MCF 10A (cell line): ENCODE measurements around the gene ZSCAN22. TPM values are rescaled to one million over a fixed set of nuclear protein-coding genes. Genes with fewer than 3 reads are reported as not detected.
A peak's percentile ranks its signal among the peaks of the same experiment; 100 is the strongest.

Source experiments
- BruUV-seq: library from RNA; stranded (reverse); fragments of 400-500 nt; replicated peaks from 2 replicates; lab custom pipeline; 2021; lab: Mats Ljungman, UMichigan
- CTCF ChIA-PET: fragments of 300-600 bp; sonication (Branson Sonifier 250); formaldehyde crosslinking; extraction: SDS; loops from one replicate; lab custom pipeline; 2021; ENCODE audit warnings: antibody characterized with exemption, inconsistent platforms; lab: Yijun Ruan, JAX
- POLR2A ChIA-PET: fragments of 300-600, 350-650 bp; sonication (Branson Sonifier 250); formaldehyde crosslinking; extraction: SDS; loops from one replicate; lab custom pipeline; 2020; ENCODE audit warnings: antibody characterized with exemption, inconsistent platforms; lab: Yijun Ruan, JAX
- DNase-seq: peaks from one replicate; pipeline ENCODE4 v3.0.0-alpha.2; 2018; ENCODE audit not compliant: unreplicated experiment
- H3K27ac Mint-ChIP-seq: one replicate; pipeline ENCODE4 v1.8.0; 2022; ENCODE audit warnings: mild to moderate bottlenecking, low read depth, mixed read lengths; ENCODE audit not compliant: unreplicated experiment
- H3K27me3 Mint-ChIP-seq: one replicate; pipeline ENCODE4 v1.8.0; 2022; ENCODE audit warnings: mixed read lengths; ENCODE audit not compliant: insufficient read depth, unreplicated experiment
- H3K36me3 Mint-ChIP-seq: one replicate; pipeline ENCODE4 v1.8.0; 2022; ENCODE audit warnings: mild to moderate bottlenecking, moderate library complexity, mixed read lengths; ENCODE audit not compliant: insufficient read depth, unreplicated experiment
- H3K4me1 Mint-ChIP-seq: one replicate; pipeline ENCODE4 v1.8.0; 2022; ENCODE audit warnings: mixed read lengths; ENCODE audit not compliant: insufficient read depth, unreplicated experiment
- H3K4me3 Mint-ChIP-seq: one replicate; pipeline ENCODE4 v1.8.0; 2022; ENCODE audit warnings: mild to moderate bottlenecking, moderate library complexity, mixed read lengths; ENCODE audit not compliant: unreplicated experiment
- H3K9me3 Mint-ChIP-seq: one replicate; pipeline ENCODE4 v1.8.0; 2022; ENCODE audit warnings: mixed read lengths; ENCODE audit not compliant: unreplicated experiment
- intact Hi-C: fragments of 100-400 bp; cut with micrococcal nuclease; formaldehyde crosslinking; loops from 2 replicates; pipeline ENCODE4 v1.14.1; 2022
- total RNA-seq: library from RNA; stranded (reverse); gene quantifications from 2 replicates; pipeline ENCODE4 v1.2.3, GENCODE V29; 2022
- TF ChIP-seq, protein P1 (sequence below): fragments of 200-600 bp; IDR thresholded peaks from one replicate; pipeline ENCODE4 v1.8.0; 2022; ENCODE audit warnings: antibody characterized with exemption, mild to moderate bottlenecking; ENCODE audit not compliant: unreplicated experiment

The ZSCAN22 gene
- total RNA-seq, 1 experiment from 2014 or later = 3.8 TPM

DNA sequence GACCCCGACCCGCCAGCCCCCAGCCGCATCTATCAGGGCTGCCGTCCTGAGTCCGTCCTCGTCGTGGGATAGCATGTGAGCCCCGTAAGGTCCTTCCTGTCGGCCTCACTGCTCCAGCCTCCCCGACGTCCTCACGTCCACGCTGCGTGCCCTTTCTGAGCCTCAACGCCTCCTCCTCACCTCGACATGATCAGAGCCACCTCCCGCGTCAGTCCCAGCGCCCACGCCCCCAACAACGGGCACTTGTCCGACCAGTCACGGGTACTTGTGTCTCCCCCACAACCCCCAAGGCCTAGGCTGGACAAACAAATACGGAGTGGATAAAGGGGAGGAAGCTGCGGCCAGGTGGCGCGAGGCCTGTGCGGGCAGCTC lies 35.1 kb downstream of the ZSCAN22 start:
- Mint-ChIP-seq H3K4me1 (peaks cover 5% of the 10 kb centered on the region), H3K27ac (peak overlapping the region; percentile 99), H3K9me3 (no peaks in the 10 kb centered on the region), H3K27me3 (no peaks in the 10 kb centered on the region), H3K36me3 (peaks cover 5% of the 10 kb centered on the region), H3K4me3 (peak overlapping the region; percentile 99)
- TF ChIP-seq, protein P1, sequence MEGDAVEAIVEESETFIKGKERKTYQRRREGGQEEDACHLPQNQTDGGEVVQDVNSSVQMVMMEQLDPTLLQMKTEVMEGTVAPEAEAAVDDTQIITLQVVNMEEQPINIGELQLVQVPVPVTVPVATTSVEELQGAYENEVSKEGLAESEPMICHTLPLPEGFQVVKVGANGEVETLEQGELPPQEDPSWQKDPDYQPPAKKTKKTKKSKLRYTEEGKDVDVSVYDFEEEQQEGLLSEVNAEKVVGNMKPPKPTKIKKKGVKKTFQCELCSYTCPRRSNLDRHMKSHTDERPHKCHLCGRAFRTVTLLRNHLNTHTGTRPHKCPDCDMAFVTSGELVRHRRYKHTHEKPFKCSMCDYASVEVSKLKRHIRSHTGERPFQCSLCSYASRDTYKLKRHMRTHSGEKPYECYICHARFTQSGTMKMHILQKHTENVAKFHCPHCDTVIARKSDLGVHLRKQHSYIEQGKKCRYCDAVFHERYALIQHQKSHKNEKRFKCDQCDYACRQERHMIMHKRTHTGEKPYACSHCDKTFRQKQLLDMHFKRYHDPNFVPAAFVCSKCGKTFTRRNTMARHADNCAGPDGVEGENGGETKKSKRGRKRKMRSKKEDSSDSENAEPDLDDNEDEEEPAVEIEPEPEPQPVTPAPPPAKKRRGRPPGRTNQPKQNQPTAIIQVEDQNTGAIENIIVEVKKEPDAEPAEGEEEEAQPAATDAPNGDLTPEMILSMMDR = no peak
- CTCF ChIA-PET = interaction anchor here (1.2 to 2.6 kb wide), 2 partner anchors 12 to 44 kb away, joined by 3 to 11 read pairs; no protein-coding TSS in a partner anchor
- no TSS peak for BruUV-seq
- DNase-seq = no peak
- intact Hi-C loops = loop anchor here (1.0 kb wide), 3 partner anchors 19 to 157 kb away; partner anchors contain the start of genes ZBTB45, ZNF837 and ZSCAN22
- POLR2A ChIA-PET = interaction anchor here (0.6 to 4.1 kb wide), 29 partner anchors 8 to 1419 kb away, joined by 3 to 55 read pairs (median 7); partner anchors contain the start of genes ERVK3-1, RPS5, ZBTB45 and ZNF324B

DNA sequence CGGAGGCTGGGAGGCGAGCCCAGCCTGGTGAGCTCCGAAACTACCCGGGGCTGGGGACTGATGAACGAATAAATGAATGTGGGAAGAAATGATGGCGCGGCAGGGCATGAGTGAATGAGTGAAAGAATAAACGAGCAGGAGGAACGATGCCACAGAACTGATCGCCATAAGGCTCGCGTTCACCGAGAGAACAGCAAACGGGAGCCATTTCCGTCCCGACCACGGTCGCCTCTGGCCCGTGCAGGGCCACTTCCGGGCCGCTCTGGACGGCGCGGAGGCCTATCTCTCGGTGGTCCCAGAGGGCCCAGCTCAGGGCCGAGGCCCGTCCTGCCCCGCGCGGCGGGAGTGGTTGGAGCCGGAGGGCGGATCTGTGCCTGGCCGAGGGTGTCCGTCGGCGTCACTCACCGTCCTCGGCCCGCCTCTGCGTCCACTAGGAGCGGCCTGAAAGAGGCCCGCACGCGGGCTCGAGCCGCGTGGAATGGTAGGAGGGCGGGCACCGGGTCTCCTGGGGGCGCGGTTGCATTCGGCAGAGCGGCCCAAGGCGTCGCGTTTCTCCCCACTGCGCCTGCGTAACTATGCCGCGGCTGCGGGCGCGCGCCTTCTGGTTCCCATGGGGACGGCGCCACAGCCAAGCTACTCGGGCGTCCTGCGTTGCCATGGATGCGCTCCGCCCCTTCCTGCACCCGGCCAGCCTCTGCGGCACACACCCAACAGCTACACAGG lies 35.6 kb downstream of the ZSCAN22 start, which contains the start of gene ZNF497:
ZNF497 (minus strand) TSS at position 480 of the 723 bp plus-strand sequence. CDS start 5,116 bp downstream, outside the sequence.
- ChIA-PET POLR2A (interaction anchor here (0.6 to 4.1 kb wide), 35 partner anchors 8 to 1420 kb away, joined by 3 to 55 read pairs (median 5); partner anchors contain the start of genes ERVK3-1, RPS5, ZBTB45 and ZNF324B), CTCF (interaction anchor here (1.2 to 2.6 kb wide), 5 partner anchors 9 to 45 kb away, joined by 3 to 11 read pairs (median 3); no protein-coding TSS in a partner anchor)
- intact Hi-C loops = loop anchor here (1.0 kb wide), 3 partner anchors 19 to 157 kb away; partner anchors contain the start of genes ZBTB45, ZNF837 and ZSCAN22
- H3K9me3 Mint-ChIP-seq = no peaks in the 10 kb centered on the region
- H3K4me3 Mint-ChIP-seq = peak within 1 kb of the TSS; percentile 99
- H3K27ac Mint-ChIP-seq = peak within 1 kb of the TSS; percentile 99
- TSS peak; percentile 79 for BruUV-seq
- peaks cover 5% of the 10 kb centered on the region for H3K4me1 Mint-ChIP-seq
- H3K27me3 Mint-ChIP-seq = no peaks in the 10 kb centered on the region
- H3K36me3 Mint-ChIP-seq = peaks cover 5% of the 10 kb centered on the region
- TF ChIP-seq, protein P1 = no peak
- DNase-seq = peak; percentile 97

DNA sequence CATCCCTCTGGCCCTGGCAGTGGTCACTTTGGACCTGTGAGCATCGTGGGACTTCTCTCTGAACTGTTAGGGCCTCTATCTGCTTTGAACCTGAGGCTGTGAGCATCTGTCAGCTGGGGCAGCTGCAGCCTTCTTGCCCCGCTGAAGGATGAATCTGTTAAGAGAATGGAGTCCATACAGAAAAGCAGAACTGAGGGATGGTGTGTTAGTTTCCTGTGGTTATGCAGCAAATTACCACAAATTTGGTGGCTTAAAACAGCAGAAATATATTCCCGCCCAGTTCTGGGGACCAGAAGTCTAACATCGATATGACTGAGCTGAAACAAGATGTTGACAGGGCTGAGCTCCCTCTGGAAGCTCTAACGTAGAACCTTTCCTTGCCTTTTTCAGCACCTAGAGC lies 37.4 kb downstream of the ZSCAN22 start:
- Mint-ChIP-seq H3K9me3 (no peaks in the 10 kb centered on the region), H3K4me3 (no peak overlapping the region), H3K36me3 (peaks cover 5% of the 10 kb centered on the region), H3K27ac (no peak overlapping the region), H3K27me3 (no peaks in the 10 kb centered on the region), H3K4me1 (peaks cover 5% of the 10 kb centered on the region)
- TF ChIP-seq, protein P1 = no peak
- CTCF ChIA-PET = interaction anchor here (0.6 to 2.6 kb wide), 6 partner anchors 10 to 50 kb away, joined by 3 to 11 read pairs (median 4); partner anchors contain the start of gene ZNF837
- no TSS peak for BruUV-seq
- intact Hi-C loops = no loop called here
- POLR2A ChIA-PET = interaction anchor here (1.4 to 4.1 kb wide), 4 partner anchors 9 to 37 kb away, joined by 5 to 55 read pairs (median 19); partner anchors contain the start of gene ZSCAN22
- no peak for DNase-seq
